Uterus (tissue), 4 donors: ENCODE results near the gene LHFPL6. TPM values are rescaled to one million over a fixed set of nuclear protein-coding genes. Genes with fewer than 3 reads are reported as not detected.

Experiments used
- DNase-seq, 2 donors: peaks; one replicate each; pipeline ENCODE4 v3.0.0-alpha.2; 2019 to 2020
- H3K27ac ChIP-seq, 2 donors: fragments of 200-600 bp; sonication (generic); 1 replicate in 1 of 2; 2 replicates in 1 of 2; pipeline ENCODE4 v1.5.1; 2016 to 2018
- H3K27me3 ChIP-seq, 2 donors: fragments of 200-600 bp; sonication (generic); one replicate each; pipeline ENCODE4 v1.5.1; 2018 to 2019; ENCODE audit warnings: control low read depth in 1 of 2
- H3K36me3 ChIP-seq, 2 donors: fragments of 200-600 bp; sonication (generic); one replicate each; pipeline ENCODE4 v1.5.1; 2019; ENCODE audit warnings: control low read depth in 1 of 2
- H3K4me1 ChIP-seq, 2 donors: fragments of 200-600 bp; sonication (generic); one replicate each; pipeline ENCODE4 v1.5.1; 2018 to 2019; ENCODE audit warnings: control low read depth in 1 of 2
- H3K4me3 ChIP-seq, 2 donors: fragments of 200-600 bp; sonication (generic); 1 replicate in 1 of 2; 2 replicates in 1 of 2; pipeline ENCODE4 v1.5.1; 2018 to 2019; ENCODE audit warnings: mild to moderate bottlenecking in 1 of 2
- H3K9me3 ChIP-seq, 2 donors: fragments of 200-600 bp; sonication (generic); one replicate each; pipeline ENCODE4 v1.5.1; 2019; ENCODE audit warnings: control low read depth in 1 of 2
- CTCF ChIP-seq, 4 experiments: fragments of 200-600 bp in 2 of 4; fragments of 450-650 bp in 2 of 4; sonication (generic) in 2 of 4; IDR thresholded peaks; one replicate each; pipeline ENCODE4 v1.5.1; 2016 to 2019; ENCODE audit warnings: antibody characterized with exemption in 4 of 4, mild to moderate bottlenecking in 2 of 4, moderate library complexity in 1 of 4
- POLR2A ChIP-seq, 2 donors: fragments of 450-650 bp; IDR thresholded peaks; one replicate each; pipeline ENCODE4 v1.6.1; 2016; ENCODE audit warnings: antibody characterized with exemption in 2 of 2, mild to moderate bottlenecking in 1 of 2, moderate library complexity in 1 of 2
- intact Hi-C: fragments of 100-400 bp; cut with DNase I; formaldehyde crosslinking; loops from one replicate; pipeline ENCODE4 v1.15.1; 2023; ENCODE audit warnings: low total_unique reads
- total RNA-seq, 4 donors: library from RNA; depleted of rRNA in 3 of 4; stranded (reverse); fragments of >200 nt in 3 of 4; gene quantifications; one replicate each; pipeline versions ENCODE4 v1.1.0 to v1.2.4, GENCODE V29; 2014 to 2023
- donor health status: DM: yes; HTN: yes; CAD: no.

Gene LHFPL6
- total RNA-seq, 4 donors from 2014 or later = 37.9 to 105 (median 86.8) TPM

GRCh38 chr13:39451301-39451700 is 151.7 kb downstream of the LHFPL6 start:
- Histone ChIP-seq H3K36me3 (no peaks in the 10 kb centered on the region), H3K27me3 (no peaks in the 10 kb centered on the region), H3K9me3 (no peaks in the 10 kb centered on the region), H3K4me3 (no peak overlapping the region), H3K27ac (peak overlapping the region in 1 of 2 donors; percentile 8), H3K4me1 (peaks cover 0 to 14% of the 10 kb centered on the region in 2 donors)
- no peak for TF ChIP-seq CTCF (IDR thresholded peaks at IDR 0.05)
- no peak for DNase-seq
- intact Hi-C loops = no loop called here

GRCh38 chr13:39450176-39450575 is 152.8 kb downstream of the LHFPL6 start:
- no peak for DNase-seq
- intact Hi-C loops = no loop called here
- Histone ChIP-seq H3K27ac (no peak overlapping the region), H3K27me3 (no peaks in the 10 kb centered on the region), H3K36me3 (no peaks in the 10 kb centered on the region), H3K9me3 (no peaks in the 10 kb centered on the region), H3K4me1 (peaks cover 0 to 14% of the 10 kb centered on the region in 2 donors), H3K4me3 (no peak overlapping the region)
- TF ChIP-seq CTCF (IDR thresholded peaks at IDR 0.05) (no peak), POLR2A (IDR thresholded peaks at IDR 0.05) (no peak)

- Histone ChIP-seq H3K4me3 (no peak overlapping the region), H3K27ac (no peak overlapping the region), H3K9me3 (no peaks in the 10 kb centered on the region), H3K27me3 (no peaks in the 10 kb centered on the region), H3K36me3 (no peaks in the 10 kb centered on the region), H3K4me1 (peaks cover 0 to 14% of the 10 kb centered on the region in 2 donors)
- no peak for DNase-seq
- intact Hi-C loops = no loop called here
- TF ChIP-seq POLR2A (IDR thresholded peaks at IDR 0.05) = no peak
- no peak for TF ChIP-seq CTCF (IDR thresholded peaks at IDR 0.05)
Measured at GRCh38 chr13:39448834-39449233, 154.2 kb downstream of the LHFPL6 start.

GRCh38 chr13:39446865-39447264 is 156.1 kb downstream of the LHFPL6 start:
- DNase-seq = no peak
- Histone ChIP-seq H3K9me3 (no peaks in the 10 kb centered on the region), H3K27ac (no peak overlapping the region), H3K27me3 (no peaks in the 10 kb centered on the region), H3K4me1 (peaks cover 0 to 5% of the 10 kb centered on the region in 2 donors), H3K4me3 (no peak overlapping the region), H3K36me3 (no peaks in the 10 kb centered on the region)
- intact Hi-C loops = no loop called here
- TF ChIP-seq POLR2A (IDR thresholded peaks at IDR 0.05) = no peak
- no peak for TF ChIP-seq CTCF (IDR thresholded peaks at IDR 0.05)

- DNase-seq = no peak
- H3K4me1 ChIP-seq = no peaks in the 10 kb centered on the region
- intact Hi-C loops = no loop called here
- no peak overlapping the region for H3K27ac ChIP-seq
- no peaks in the 10 kb centered on the region for H3K36me3 ChIP-seq
- H3K9me3 ChIP-seq = no peaks in the 10 kb centered on the region
- H3K4me3 ChIP-seq = no peak overlapping the region
- no peaks in the 10 kb centered on the region for H3K27me3 ChIP-seq
- no peak for TF ChIP-seq POLR2A (IDR thresholded peaks at IDR 0.05)
- no peak for TF ChIP-seq CTCF (IDR thresholded peaks at IDR 0.05)
Measured at GRCh38 chr13:39444866-39445265, 158.1 kb downstream of the LHFPL6 start.
